Measurements from ENCODE around the gene EFNA5.

- no peak for TF ChIP-seq EZH2 (IDR thresholded peaks at IDR 0.05; ENCODE audit: low read depth)
- no peak for TF ChIP-seq CTCF (conservative IDR thresholded peaks at IDR 0.05)
These were observed 73.5 kb downstream of the EFNA5 start for GRCh38 chr5:107597247-107597646.

Data from PC-9 (cell line).